T-helper 1 cell (primary cell): ENCODE measurements around the gene SLC39A11.
"Not testable (repeated sequence)": the region's sequence is repeated elsewhere in the genome, so short reads cannot be mapped to it uniquely, and the experiment has no call there.

ENCODE experiments used
- DNase-seq, 5 donors: peaks; one replicate each; pipeline ENCODE4 v3.0.0-alpha.2; 2012 to 2020

Gene SLC39A11

GRCh38 chr17:72640415-72641165, 451.9 kb downstream of the SLC39A11 start:
- DNase-seq: no peak

DNA sequence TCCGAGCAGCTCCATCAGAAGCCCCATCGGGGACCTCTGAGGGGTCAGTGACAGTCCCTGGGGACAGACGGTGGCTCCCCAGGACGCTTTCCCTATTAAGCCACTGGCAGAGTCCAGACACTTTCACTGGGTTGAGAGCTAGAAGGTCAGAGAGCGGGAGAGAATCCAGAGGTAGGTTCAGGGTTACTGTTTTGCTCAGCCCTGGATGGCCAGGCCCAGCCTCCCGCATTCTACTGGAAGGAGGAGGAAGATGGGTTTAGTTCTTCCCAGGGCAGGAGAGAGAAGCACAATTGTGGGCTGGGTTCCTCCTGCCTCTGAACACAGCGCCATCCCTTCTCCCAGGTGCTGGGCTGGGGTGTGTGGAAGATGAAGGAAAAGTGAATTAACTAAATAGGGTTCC, 452.8 kb downstream of the SLC39A11 start:
- DNase-seq: no peak

- not testable (repeated sequence) for DNase-seq
Measured at GRCh38 chr17:72638932-72639331, 453.6 kb downstream of the SLC39A11 start.

DNA sequence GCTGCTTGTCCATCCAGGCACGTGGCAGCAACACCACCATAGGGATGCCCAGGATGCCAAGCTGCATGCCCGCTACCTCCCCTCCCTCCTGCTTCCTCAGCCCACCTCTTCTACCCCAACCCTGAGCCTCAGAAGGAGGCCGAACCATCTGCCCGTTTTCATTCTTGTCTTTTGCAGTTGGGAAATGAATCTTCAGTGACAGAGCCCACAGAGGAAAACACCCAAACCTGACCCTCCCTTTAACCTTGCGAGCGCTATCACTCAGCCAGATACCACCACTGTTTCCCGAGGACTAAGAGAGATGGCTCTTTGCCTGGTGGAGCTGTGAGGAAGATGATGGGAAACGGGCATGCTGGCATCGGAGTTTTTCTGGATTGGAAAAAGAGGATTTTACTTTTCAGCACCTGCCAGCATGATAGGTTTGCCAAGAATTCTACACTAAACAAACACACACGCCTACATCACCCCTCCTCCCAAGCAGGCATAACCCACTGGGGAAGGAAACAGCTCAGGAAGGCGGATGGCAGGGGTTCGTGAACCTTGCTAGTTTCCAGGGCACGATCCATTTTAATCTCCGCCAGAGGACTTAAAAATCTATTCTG, 457.4 kb downstream of the SLC39A11 start:
- no peak for DNase-seq

DNA sequence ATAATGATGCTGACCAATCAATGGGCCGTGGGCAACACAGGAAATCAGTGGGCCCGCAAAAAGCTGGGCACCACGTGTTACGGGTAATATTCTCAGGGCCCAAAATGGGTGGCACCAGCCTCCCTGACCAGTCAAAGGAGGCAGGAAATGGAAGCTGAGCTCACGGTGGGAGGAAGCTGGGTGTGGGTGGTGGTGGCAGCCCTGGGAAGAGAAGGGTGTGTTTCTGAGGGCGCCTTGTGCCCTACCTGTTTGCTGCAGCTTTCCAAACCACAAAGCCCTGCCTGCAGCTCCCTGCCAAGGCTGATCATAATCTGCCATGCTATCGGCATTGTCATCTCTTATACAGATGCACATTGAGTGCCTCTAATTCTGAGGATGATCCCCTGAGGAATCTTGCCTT, 457.9 kb downstream of the SLC39A11 start:
- DNase-seq: peak in 1 of 5 donors; percentile 14

GRCh38 chr17:72631949-72632684, 460.4 kb downstream of the SLC39A11 start:
- no peak for DNase-seq

DNA sequence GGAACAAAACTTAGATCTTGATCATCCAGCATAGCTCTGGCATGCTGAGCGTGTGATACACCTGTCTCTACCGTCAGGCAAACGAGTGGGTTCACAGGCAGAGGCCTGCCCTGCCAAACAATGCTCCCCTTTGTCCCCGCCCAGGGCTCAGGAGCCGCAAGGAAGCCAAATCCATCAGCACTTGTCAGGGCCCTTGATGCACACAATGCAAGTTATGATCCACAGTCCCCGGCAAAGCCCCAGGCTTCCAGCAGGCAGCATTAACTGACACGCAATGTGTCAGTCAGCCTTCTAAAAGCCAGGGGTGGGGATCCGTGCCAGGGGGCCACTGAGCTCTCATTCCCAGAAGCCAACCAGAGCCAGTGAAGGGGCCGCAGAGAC, 460.9 kb downstream of the SLC39A11 start:
- no peak for DNase-seq

GRCh38 chr17:72624652-72625051, 467.8 kb downstream of the SLC39A11 start:
- DNase-seq: no peak

GRCh38 chr17:72624226-72624625, 468.3 kb downstream of the SLC39A11 start:
- no peak for DNase-seq

DNA sequence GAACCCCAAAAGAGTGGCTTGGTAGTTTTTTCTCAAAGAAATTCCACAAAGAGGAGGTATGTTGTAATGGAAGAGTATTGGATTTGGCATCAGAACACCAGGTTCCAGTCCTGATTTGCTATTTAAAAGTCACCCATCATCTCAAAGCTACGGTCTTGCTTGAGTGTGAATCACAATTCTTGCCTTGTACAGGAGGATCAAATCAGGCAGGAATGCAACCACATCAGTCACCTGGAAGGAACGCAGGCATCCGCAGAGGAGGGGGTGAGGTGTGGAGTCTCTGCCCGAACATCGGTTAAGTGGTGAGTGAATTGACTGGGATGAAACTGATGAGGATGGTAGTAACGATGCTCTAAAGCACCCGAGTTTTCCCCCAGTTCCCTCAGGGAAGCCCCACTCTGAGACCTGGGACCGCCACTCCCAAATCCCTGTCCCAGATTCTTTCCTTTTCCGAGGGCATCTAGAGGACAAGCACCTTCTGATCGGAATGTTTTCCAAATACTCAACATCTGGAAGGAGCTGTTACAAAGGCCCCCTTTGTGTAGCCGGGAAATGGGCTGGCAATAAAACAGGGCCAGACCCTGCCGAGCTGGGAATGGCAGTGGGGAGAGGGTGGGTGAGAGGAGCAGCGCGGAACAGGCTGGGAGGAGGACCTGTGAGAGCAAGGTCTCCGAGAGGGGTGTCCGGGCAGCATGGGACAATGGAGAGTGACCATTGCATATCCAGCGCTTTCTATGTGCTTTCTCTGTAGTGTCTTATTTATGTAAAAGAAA, 469.6 kb downstream of the SLC39A11 start:
- no peak for DNase-seq

DNA sequence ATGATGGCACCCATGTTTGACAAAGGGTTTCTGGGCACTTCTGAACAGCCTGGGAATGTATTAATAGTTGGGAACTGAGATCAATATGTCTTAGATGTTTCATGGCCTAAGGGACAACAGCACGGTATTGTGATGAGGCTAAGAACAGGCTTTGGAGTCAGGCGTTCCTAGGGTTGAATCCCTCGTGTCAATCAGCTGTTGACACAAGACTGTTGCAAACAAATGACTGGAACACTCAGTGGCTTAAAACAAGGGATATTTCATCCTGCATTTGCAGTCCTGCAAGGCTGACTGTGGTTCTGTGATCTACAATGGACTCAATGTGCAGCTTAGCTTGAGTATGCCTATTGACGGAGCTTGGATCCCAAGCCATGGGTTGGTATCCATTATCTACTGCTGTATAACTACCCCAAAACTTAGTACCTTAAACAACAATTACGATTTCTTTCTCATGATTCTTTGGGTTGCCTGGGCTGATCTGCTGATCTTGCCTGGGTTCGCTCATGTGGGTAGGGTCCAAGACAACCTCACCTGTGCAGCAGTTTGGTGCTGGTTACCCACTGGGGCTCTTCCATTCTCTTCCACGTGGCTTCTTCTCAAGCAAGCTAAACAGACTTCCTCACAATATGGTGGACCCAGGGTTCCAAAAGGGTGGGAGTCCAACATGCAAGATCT, 472.4 kb downstream of the SLC39A11 start:
- no peak for DNase-seq

- DNase-seq: peak in 4 of 5 donors; percentile 13 to 38 (median 24)
Measured at GRCh38 chr17:72618001-72618509, 474.4 kb downstream of the SLC39A11 start.

DNA sequence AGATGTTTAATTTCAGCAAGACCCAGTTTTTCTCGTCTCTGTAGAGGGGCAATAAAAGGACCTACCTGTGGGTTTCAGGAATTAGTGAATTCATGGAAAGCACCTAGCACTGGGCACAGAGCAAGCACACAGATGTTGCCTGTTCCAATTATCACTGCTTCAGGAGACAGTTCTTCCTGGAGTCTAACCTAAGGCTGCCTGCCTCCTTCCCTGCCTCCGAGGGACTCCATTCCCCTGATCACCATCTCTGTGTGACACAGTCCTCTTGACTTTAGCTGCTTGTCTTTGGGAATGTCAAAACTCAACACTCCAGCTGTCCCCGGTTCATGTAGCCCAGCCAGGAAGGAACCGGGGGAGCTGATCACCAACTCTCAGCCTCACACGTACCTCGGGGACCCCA, 474.9 kb downstream of the SLC39A11 start:
- DNase-seq: no peak

GRCh38 chr17:72616447-72616846, 476.0 kb downstream of the SLC39A11 start:
- no peak for DNase-seq

GRCh38 chr17:72615627-72615991, 476.9 kb downstream of the SLC39A11 start:
- no peak for DNase-seq

DNA sequence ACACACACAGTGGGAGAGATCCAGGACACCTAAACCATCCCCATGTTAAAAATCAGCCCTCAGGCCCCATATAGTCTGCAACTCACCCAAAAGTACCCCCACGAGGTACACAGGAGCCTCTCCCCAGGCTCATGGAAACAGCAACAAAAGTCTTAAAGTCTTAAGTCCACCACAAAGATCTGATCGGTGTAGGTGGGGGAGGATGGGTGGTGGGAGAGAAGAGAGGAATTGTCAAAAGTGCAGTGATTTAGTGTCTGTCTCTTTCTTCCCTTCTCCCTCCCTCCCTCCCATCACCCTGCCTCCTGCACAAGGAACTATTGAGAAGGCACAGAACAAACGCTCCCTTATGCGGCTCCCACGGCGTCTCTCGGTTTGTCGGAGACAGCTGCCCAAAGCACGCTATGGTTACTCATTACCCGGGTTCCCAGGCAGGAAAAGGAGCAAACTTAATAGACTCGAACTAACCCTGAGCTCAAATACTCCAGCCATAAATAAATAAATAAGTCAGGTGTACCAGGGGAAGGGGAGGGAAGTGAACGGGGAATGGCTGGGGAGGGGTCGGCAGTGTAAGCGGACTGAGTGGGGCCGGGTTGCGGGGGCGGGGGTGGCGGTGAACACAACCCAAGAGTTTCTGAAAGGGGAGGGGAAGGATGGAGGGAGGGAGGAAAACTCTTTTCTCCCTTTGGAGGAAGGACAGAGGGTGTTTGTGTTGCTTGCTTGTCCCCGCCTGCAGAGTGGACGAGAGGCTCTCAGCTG, 477.4 kb downstream of the SLC39A11 start:
- DNase-seq: no peak

GRCh38 chr17:72614476-72614870, 478.0 kb downstream of the SLC39A11 start:
- no peak for DNase-seq

DNA sequence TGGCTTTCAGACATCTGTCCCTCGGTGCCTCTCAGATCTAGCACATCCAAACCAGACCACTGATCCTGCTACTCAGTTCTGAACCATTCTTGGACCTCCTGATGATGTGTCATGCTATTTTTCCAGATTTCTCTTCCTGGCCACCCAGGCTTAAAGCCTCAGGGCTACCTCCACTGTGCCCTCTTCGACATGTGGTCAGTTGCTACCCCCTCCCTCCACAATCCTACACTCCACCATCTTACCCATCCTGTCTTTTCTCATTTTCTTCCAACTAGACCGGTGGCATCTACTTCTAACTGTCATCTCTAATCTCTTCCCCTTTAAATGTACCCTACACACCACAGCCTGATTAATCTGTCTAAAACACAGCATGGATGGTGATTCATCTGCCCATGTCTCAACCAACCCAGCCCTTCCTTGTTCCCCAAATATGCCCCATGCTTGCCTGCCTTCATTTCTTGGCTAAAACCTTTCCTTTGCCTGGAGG, 478.6 kb downstream of the SLC39A11 start:
- DNase-seq: no peak

GRCh38 chr17:72613396-72613795, 479.1 kb downstream of the SLC39A11 start:
- DNase-seq: no peak

DNA sequence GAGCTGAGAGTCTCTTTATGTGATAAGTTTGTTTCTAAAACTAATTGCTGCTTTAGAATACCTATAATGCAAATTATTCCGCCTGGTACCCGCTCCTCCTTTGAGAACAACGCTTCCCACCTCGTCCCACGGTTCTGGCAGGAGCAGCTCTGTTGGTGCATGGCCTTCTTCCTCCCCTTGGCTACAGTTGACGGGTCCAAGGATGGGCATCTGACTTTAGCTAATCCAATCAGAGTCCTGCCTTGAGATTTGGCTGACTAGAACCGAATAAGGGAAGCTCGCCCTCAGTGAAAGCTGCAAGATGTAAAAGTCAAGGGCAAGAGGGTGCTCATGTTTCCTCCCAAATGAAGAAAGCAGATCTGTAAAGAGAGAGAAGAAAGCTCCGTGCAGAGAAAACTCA, 481.3 kb downstream of the SLC39A11 start:
- no peak for DNase-seq

GRCh38 chr17:72609501-72609900, 483.0 kb downstream of the SLC39A11 start:
- DNase-seq: no peak
